IMR-90 (cell line): ENCODE measurements around the gene POLD4. TPM values are rescaled to one million over a fixed set of nuclear protein-coding genes. Genes with fewer than 3 reads are reported as not detected.

Experiments used
- ATAC-seq: fragments of 200-7000 bp; cut with Tn5 transposase; 2 replicates; pipeline ENCODE4 v1.9.1; 2020; ENCODE audit warnings: low read depth, mild to moderate bottlenecking, moderate library complexity
- BruUV-seq: library from RNA; stranded (reverse); fragments of 400-500 nt; replicated peaks from 2 replicates; lab custom pipeline; 2021; lab: Mats Ljungman, UMichigan
- CTCF ChIA-PET: fragments of 300-600 bp; formaldehyde crosslinking; extraction: SDS; loops from one replicate; lab custom pipeline; 2021; ENCODE audit warnings: antibody characterized with exemption; lab: Yijun Ruan, JAX
- POLR2A ChIA-PET: fragments of 300-600 bp; sonication (Branson Sonifier 250); formaldehyde crosslinking; loops from one replicate; lab custom pipeline; 2022; ENCODE audit warnings: antibody characterized with exemption; ENCODE audit not compliant: unreplicated experiment; lab: Charles Lee
- DNase-seq: peaks from one replicate; pipeline ENCODE4 v3.0.0; 2013
- H2AFZ ChIP-seq: replicated peaks from 2 replicates; pipeline ENCODE3; 2013; ENCODE audit warnings: low read length, mild to moderate bottlenecking; ENCODE audit not compliant: poor library complexity
- H2AK5ac ChIP-seq: 2 replicates; pipeline ENCODE4 v1.6.1; 2013; ENCODE audit warnings: low read depth, low read length, inconsistent platforms
- H2AK9ac ChIP-seq: replicated peaks from 2 replicates; pipeline ENCODE3; 2013; ENCODE audit warnings: mild to moderate bottlenecking, low read depth, low read length, moderate library complexity; ENCODE audit not compliant: poor library complexity
- H2BK120ac ChIP-seq: 2 replicates; pipeline ENCODE4 v1.6.1; 2013; ENCODE audit warnings: low read depth, low read length, inconsistent platforms
- H2BK15ac ChIP-seq: 3 replicates; pipeline ENCODE4 v1.6.1; 2013; ENCODE audit warnings: low read depth, low read length, inconsistent platforms
- H2BK20ac ChIP-seq: 2 replicates; pipeline ENCODE4 v1.6.1; 2013; ENCODE audit warnings: low read depth, mild to moderate bottlenecking, inconsistent platforms, low read length, moderate library complexity
- H2BK5ac ChIP-seq: 2 replicates; pipeline ENCODE4 v1.6.1; 2013; ENCODE audit warnings: mild to moderate bottlenecking, low read depth, low read length, inconsistent platforms; ENCODE audit not compliant: poor library complexity, severe bottlenecking
- H3K14ac ChIP-seq: replicated peaks from 2 replicates; pipeline ENCODE4 v1.6.1; 2013; ENCODE audit warnings: low read depth, low read length, inconsistent platforms
- H3K18ac ChIP-seq: 2 replicates; pipeline ENCODE4 v1.6.1; 2013; ENCODE audit warnings: low read depth, low read length, control low read depth
- H3K23ac ChIP-seq: 2 replicates; pipeline ENCODE4 v1.6.1; 2013; ENCODE audit warnings: low read depth, low read length, inconsistent platforms
- H3K27ac ChIP-seq: 2 replicates; pipeline ENCODE4 v1.5.1; 2013; ENCODE audit warnings: mild to moderate bottlenecking, control low read depth, low read length; ENCODE audit not compliant: insufficient read depth
- H3K27me3 ChIP-seq: 2 replicates; pipeline ENCODE4 v1.6.1; 2013; ENCODE audit warnings: low read length; ENCODE audit not compliant: control insufficient read depth, insufficient read depth
- H3K36me3 ChIP-seq: 2 replicates; pipeline ENCODE4 v1.6.1; 2013; ENCODE audit warnings: low read length, mixed read lengths; ENCODE audit not compliant: control insufficient read depth, insufficient read depth
- H3K4ac ChIP-seq: 2 replicates; pipeline ENCODE4 v1.6.1; 2013; ENCODE audit warnings: low read depth, low read length, inconsistent platforms
- H3K4me1 ChIP-seq: 2 replicates; pipeline ENCODE4 v1.6.1; 2013; ENCODE audit warnings: low read length, mixed read lengths; ENCODE audit not compliant: control insufficient read depth, insufficient read depth
- H3K4me2 ChIP-seq: 2 replicates; pipeline ENCODE4 v1.6.1; 2013; ENCODE audit warnings: low read depth, mild to moderate bottlenecking, control low read depth, low read length, moderate library complexity
- H3K4me3 ChIP-seq: 2 replicates; pipeline ENCODE4 v1.5.1; 2013; ENCODE audit warnings: low read depth, mild to moderate bottlenecking, control low read depth, low read length, moderate library complexity; ENCODE audit not compliant: insufficient read depth
- H3K56ac ChIP-seq: 2 replicates; pipeline ENCODE4 v1.6.1; 2013; ENCODE audit warnings: low read length, inconsistent platforms; ENCODE audit not compliant: insufficient read depth; ENCODE audit errors: extremely low read depth
- H3K79me1 ChIP-seq, 2 experiments: 2 replicates each; pipeline ENCODE4 v1.6.1; 2013; ENCODE audit warnings: low read length in 2 of 2, inconsistent platforms in 1 of 2, low read depth in 1 of 2
- H3K9ac ChIP-seq: 2 replicates; pipeline ENCODE4 v1.6.1; 2013; ENCODE audit warnings: low read depth, low read length, control low read depth
- H3K9me1 ChIP-seq: 2 replicates; pipeline ENCODE4 v1.6.1; 2013; ENCODE audit warnings: low read length, inconsistent platforms; ENCODE audit not compliant: insufficient read depth
- H3K9me3 ChIP-seq: 2 replicates; pipeline ENCODE4 v1.6.1; 2013; ENCODE audit warnings: low read length; ENCODE audit not compliant: control insufficient read depth, insufficient read depth
- H4K20me1 ChIP-seq: 2 replicates; pipeline ENCODE4 v1.6.1; 2013; ENCODE audit warnings: low read length, inconsistent platforms; ENCODE audit not compliant: insufficient read depth
- H4K5ac ChIP-seq: 2 replicates; pipeline ENCODE4 v1.6.1; 2013; ENCODE audit warnings: mild to moderate bottlenecking, low read depth, low read length, control low read depth
- H4K8ac ChIP-seq, 2 experiments: 2 replicates each; pipeline ENCODE4 v1.6.1; 2013; ENCODE audit warnings: low read depth in 2 of 2, low read length in 2 of 2, control low read depth in 1 of 2, inconsistent platforms in 1 of 2
- H4K91ac ChIP-seq: 2 replicates; pipeline ENCODE4 v1.6.1; 2013; ENCODE audit warnings: low read depth, low read length, inconsistent platforms; ENCODE audit not compliant: insufficient read depth
- BHLHE40 ChIP-seq: fragments of 150-350 bp; IDR thresholded peaks from 2 replicates; pipeline ENCODE4 v1.6.1; 2016; ENCODE audit warnings: mild to moderate bottlenecking, low read depth, low read length
- FOS ChIP-seq: fragments of 150-350 bp; IDR thresholded peaks from 2 replicates; pipeline ENCODE4 v1.6.1; 2016; ENCODE audit warnings: low read depth, low read length
- MAZ ChIP-seq: IDR thresholded peaks from 2 replicates; pipeline ENCODE4 v1.6.1; 2012; ENCODE audit warnings: low read depth, mild to moderate bottlenecking, low read length, improper control_type of control experiment, moderate library complexity, borderline replicate concordance
- MXI1 ChIP-seq: IDR thresholded peaks from 2 replicates; pipeline ENCODE4 v1.6.1; 2012; ENCODE audit warnings: low read depth, mild to moderate bottlenecking, low read length, moderate library complexity, borderline replicate concordance
- POLR2A ChIP-seq: IDR thresholded peaks from 2 replicates; pipeline ENCODE4 v1.6.1; 2012; ENCODE audit warnings: mild to moderate bottlenecking, low read depth, low read length
- RAD21 ChIP-seq: IDR thresholded peaks from 2 replicates; pipeline ENCODE4 v1.6.1; 2012; ENCODE audit warnings: low read length, improper control_type of control experiment
- WGBS, 2 experiments: methylation state at CpG; one replicate each; pipeline versions ENCODE4 v1.1.5 to v1.1.7; 2013; ENCODE audit warnings: missing lambda C conversion rate in 2 of 2; ENCODE audit not compliant: insufficient read length in 1 of 2; ENCODE audit errors: extremely low coverage in 2 of 2; 5-methylcytosine and 5-hydroxymethylcytosine counted together
- dilution Hi-C: fragments of 300-500 bp; cut with HindIII; formaldehyde crosslinking; loops from one replicate; pipeline ENCODE4 v1.14.3; 2018; ENCODE audit warnings: low sequenced_read_pairs; ENCODE audit not compliant: unreplicated experiment
- in situ Hi-C: fragments of 300-500 bp; cut with MboI; formaldehyde crosslinking; loops from 3 replicates; pipeline ENCODE4 v1.14.3; 2019; ENCODE audit warnings: low sequenced_read_pairs, inconsistent platforms, mixed read lengths
- intact Hi-C: fragments of 100-400 bp; cut with micrococcal nuclease; formaldehyde crosslinking; loops from 2 replicates; pipeline ENCODE4 v1.10.0; 2022
- polyA plus RNA-seq, 3 experiments: library from polyadenylated mRNA; depleted of rRNA; stranded (reverse); fragments of >200 nt; gene quantifications; 2 replicates each; pipeline ENCODE4 v1.2.3, GENCODE V29; 2012; ENCODE audit warnings: low replicate concordance in 1 of 3
- total RNA-seq: library from RNA; depleted of rRNA; stranded (reverse); fragments of >200 nt; gene quantifications from 2 replicates; pipeline ENCODE4 v1.2.3, GENCODE V29; 2012
- TF ChIP-seq, protein P1 (sequence below): conservative IDR thresholded peaks from 2 replicates; pipeline ENCODE4 v1.5.1; 2012; ENCODE audit warnings: mild to moderate bottlenecking, low read depth, low read length, improper control_type of control experiment

POLD4 gene
- total and polyA plus RNA-seq, 2 of the 4 experiments (the other 2 are of a cell fraction): 46.4 to 133 TPM

DNA sequence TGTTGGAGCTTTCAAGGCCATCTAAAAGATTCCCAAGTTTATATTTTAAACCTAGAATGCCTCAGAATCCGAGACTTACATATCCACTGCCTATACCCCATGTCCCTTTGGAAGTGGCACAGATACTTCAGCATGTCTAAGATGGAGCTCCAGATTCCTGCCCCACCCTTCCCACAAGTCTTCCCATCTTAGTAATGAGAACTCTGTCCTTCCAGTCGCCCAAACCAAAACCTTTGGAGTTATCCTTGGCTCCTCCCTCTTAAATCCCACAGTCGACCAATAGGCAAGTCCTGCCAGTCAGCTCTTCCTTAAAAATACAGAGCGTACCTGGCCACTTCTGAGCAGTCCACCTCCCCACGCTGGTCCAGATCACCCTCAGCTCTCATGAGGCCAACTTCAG is 4.3 kb downstream of the POLD4 start:
- H3K36me3 ChIP-seq: peaks cover 3% of the 10 kb centered on the region; the same call in 1 of the 2 replicates
- peaks cover 11% of the 10 kb centered on the region for H3K4me1 ChIP-seq
- intact Hi-C loops (no loop called here), in situ Hi-C loops (no loop called here), dilution Hi-C loops (no loop called here)
- peaks cover 3% of the 10 kb centered on the region; the same call in 1 of the 2 replicates for H4K20me1 ChIP-seq
- H4K91ac ChIP-seq: no peak overlapping the region
- no peak overlapping the region for H2BK15ac ChIP-seq
- TF ChIP-seq RAD21: no peak
- TF ChIP-seq, protein P1, sequence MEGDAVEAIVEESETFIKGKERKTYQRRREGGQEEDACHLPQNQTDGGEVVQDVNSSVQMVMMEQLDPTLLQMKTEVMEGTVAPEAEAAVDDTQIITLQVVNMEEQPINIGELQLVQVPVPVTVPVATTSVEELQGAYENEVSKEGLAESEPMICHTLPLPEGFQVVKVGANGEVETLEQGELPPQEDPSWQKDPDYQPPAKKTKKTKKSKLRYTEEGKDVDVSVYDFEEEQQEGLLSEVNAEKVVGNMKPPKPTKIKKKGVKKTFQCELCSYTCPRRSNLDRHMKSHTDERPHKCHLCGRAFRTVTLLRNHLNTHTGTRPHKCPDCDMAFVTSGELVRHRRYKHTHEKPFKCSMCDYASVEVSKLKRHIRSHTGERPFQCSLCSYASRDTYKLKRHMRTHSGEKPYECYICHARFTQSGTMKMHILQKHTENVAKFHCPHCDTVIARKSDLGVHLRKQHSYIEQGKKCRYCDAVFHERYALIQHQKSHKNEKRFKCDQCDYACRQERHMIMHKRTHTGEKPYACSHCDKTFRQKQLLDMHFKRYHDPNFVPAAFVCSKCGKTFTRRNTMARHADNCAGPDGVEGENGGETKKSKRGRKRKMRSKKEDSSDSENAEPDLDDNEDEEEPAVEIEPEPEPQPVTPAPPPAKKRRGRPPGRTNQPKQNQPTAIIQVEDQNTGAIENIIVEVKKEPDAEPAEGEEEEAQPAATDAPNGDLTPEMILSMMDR: no peak
- no peak for TF ChIP-seq POLR2A
- TF ChIP-seq MAZ: no peak
- TF ChIP-seq BHLHE40: no peak
- no peak for TF ChIP-seq FOS
- no peak for TF ChIP-seq MXI1
- H2AFZ ChIP-seq: no peak overlapping the region
- H3K23ac ChIP-seq: no peak overlapping the region
- no peak overlapping the region for H2BK20ac ChIP-seq
- no peak overlapping the region for H2AK9ac ChIP-seq
- WGBS, 2 experiments: 79% methylated on average over 4 of the region's 5 CpGs; no CpG with 5 or more reads in 1 of the 2 experiments
- no peak overlapping the region for H3K4ac ChIP-seq
- H3K18ac ChIP-seq: no peak overlapping the region
- BruUV-seq: no TSS peak
- H4K5ac ChIP-seq: no peak overlapping the region
- no peak overlapping the region for H2BK120ac ChIP-seq
- CTCF ChIA-PET: interaction anchor here (10.1 kb wide), 1 partner anchor 30 kb away, joined by 128 read pairs; no protein-coding TSS in a partner anchor
- POLR2A ChIA-PET: interaction anchor here (0.5 to 0.8 kb wide), 4 partner anchors 11 to 345 kb away, joined by 4 to 20 read pairs (median 8); partner anchors contain the start of gene CLCF1
- H2AK5ac ChIP-seq: no peak overlapping the region
- no peak overlapping the region for H3K9ac ChIP-seq
- H3K56ac ChIP-seq: no peak overlapping the region
- no peak overlapping the region for H3K14ac ChIP-seq
- no peak overlapping the region for H4K8ac ChIP-seq
- no peak overlapping the region for H3K4me3 ChIP-seq
- H3K79me1 ChIP-seq: peaks cover 0 to 21% of the 10 kb centered on the region in 2 experiments; a peak in 2 of 4 replicates
- H3K27ac ChIP-seq: no peak overlapping the region
- no peak overlapping the region for H3K4me2 ChIP-seq
- H3K27me3 ChIP-seq: no peaks in the 10 kb centered on the region
- no peak overlapping the region for H2BK5ac ChIP-seq
- no peaks in the 10 kb centered on the region for H3K9me3 ChIP-seq
- DNase-seq (no peak), ATAC-seq (no peak)
- H3K9me1 ChIP-seq: peaks cover 6% of the 10 kb centered on the region
